NCI-H1092 treated with DMSO at 0.1 percent for 48 hours (cell line): ENCODE data around the gene CYFIP2.

Experiments
- DNase-seq: peaks from one replicate; lab custom pipeline; 2025; lab: John Stamatoyannopoulos, UW

The CYFIP2 gene

DNA sequence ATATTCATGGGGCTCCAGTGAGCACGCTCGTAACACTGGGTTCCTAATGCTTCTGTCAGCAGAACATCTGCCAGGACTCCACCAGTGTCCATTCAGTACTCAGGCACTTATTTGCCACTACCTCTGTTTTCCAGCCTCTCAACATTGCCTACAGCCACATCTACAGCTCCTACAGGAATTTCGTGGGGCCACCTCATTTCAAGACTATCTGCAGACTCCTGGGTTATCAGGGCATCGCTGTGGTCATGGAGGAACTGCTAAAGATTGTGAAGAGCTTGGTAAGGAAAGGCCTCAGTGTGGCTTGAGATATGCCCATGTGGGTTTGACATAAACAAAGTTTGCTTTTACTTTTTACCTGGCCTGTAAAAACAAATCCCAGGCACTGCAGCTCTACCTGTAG, 92.9 kb downstream of the CYFIP2 start:
- DNase-seq, result no peak

DNA sequence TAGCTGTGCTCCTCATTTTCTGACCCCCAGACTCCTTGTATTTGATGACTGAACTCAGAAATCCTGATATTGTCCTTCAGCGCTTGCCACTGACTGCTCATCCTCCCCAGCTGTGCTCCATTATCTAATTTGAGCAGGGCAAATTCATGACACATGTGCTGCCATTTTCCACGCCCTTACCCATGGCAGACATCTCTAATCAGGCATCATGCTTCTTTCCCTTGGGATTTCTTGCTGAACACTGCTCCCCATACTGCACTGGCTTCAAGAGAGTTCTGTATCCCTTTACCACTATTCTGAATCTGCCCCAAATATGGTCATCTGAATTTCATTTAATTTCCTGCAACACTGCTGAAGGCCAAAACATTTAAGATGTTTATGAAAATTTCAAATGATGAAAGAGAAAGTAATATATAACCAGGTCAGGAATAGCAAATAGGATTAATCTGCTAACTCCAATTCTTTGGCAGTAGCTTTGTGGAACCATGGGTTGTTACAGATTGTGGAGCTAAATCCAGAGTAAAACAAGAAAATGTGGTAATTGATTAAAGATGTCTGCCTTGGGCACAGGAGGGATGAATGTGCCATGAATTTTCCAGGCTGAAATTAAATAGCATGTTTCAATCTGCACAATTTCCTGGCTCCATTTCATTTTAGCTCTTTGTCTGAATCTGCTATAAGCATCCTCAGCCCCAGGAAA, 93.6 kb downstream of the CYFIP2 start:
- no peak for DNase-seq

DNA sequence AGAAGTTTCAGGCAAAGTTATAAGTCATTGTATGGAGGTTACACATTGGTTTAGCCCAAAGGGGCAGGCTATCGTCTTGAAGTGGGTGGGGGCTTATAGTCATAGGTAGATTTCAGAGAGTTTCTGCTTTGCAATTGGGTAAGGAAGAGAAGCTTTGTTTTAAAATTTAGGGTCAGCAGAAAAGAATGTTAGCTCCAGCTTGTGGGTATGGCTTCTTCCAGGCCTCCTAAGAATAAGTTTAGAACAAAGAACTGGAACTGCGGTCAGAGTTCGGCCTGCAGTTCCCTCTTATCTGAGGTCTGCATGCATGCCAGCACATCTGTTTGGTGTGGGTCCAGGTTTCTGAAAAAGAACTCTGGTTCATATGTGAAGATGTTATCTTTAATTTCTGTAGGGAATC, 96.1 kb downstream of the CYFIP2 start:
- no peak for DNase-seq

DNA sequence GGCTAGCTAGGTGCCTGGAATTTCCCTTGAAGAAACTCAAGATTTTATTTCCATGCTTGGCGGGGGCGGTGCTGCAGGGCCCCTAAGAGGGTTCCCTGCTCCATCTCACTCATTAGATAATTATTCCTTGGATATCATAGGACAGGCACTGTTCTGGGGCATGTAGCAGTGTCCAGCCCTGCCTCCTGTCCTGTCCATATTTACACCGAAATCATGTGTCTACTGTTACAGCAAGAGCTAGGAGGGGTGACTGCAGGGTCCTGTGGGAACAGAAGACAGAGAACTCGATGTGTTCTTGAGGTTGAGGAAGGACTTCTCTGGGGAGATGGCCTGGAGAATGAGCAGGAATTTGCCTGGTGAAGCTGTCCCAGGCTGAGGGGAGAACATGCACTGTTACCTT, 96.6 kb downstream of the CYFIP2 start:
- DNase-seq, result no peak

DNA sequence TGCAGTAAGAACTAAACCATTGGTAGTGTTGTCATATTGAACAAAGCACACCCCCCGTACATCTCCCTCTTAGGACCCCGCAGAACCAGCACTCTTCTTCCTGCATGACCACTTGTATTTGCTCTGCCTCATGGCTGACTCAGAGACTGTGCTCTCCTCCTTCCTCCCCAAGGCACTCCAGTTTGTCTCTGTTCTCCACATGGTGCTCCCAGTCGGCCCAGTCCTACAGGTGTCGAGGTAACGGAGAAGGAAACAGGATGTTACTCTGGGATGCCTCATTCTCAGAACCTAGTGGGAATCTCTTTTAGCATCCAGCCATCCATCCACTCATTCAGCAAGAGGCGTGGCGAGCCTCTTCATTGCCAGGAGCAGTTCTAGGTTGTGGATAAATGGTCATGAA, 97.1 kb downstream of the CYFIP2 start:
- DNase-seq, result no peak

DNA sequence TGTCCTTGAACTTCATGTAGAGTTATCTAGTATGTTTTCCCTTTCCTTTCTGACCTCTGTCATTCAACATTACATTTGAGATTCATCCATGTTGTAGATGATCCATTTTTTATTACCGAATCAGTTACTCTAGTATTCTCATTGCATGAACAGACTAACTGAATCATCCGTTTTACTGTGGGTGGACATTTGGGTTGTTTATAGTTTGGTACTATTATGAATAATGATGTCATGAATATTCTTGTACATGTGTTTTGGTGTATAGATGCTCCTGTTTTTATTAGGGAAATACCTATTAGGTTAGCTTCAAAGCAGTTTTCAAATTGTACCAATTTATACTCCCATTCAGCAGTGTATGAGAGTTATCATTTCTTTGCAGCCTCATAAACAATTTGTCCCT, 99.8 kb downstream of the CYFIP2 start:
- DNase-seq, result no peak

DNA sequence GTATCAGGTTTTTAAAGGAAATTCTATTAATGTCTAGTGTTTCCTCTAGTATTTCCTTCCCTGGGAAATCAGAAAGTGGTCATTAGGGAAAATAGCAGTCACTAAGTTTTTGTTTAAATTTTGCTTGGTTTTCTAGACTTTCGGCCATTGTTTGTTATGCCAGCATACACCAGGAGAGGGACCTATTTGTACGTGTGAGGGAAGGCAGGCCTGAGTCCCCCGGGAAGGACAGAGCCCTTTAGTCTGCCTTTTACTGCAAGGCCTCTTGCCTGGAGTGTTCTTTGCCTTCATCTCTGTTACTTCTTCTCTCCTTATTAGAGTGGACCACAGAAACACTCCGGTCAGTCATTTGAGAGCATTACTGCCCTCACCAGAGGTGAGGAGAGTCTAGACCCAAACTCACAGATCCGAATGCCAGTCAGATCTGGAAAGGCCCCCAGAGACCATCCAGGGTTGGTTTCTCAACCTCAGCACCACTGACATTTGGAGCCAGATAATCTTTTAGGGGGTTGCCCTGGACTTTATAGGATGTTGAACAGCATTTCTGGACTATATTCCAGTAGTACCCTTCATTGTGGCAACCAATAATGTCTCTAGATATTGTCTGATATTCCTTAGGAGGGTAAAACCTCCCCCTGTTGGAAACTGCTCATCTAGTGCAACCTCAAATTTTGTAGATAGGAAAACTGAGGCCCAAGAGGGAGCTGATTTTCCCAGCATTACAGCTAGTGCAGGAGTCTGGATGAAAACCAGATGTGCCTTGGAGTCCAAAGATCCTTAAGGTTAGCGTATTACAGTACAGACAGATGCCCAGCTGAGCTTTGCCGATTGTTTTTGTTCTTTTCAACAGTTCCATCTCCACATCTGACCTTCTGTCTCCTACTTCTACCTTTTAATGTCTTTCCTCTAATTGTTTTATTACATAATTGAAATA, 101.1 kb downstream of the CYFIP2 start:
- no peak for DNase-seq

DNA sequence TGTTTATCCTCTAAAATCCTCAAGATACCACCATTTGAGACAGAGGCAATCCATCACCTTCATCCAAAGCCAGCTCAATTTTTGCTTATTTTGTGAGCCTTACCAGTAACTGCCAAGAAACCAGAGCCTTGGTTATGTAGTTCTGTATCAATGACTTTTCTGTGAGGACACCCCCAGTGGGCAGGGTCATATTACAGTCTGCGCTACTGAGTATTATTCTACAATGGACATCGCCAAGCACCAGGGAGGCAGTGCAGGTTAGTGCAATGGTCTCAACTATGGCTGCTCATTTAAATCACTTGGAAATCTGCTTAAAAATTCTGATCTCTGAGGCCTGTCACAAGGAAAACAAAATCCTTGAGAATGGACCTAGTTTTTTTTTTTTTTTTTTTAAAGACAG, 103.6 kb downstream of the CYFIP2 start:
- DNase-seq, result no peak

DNA sequence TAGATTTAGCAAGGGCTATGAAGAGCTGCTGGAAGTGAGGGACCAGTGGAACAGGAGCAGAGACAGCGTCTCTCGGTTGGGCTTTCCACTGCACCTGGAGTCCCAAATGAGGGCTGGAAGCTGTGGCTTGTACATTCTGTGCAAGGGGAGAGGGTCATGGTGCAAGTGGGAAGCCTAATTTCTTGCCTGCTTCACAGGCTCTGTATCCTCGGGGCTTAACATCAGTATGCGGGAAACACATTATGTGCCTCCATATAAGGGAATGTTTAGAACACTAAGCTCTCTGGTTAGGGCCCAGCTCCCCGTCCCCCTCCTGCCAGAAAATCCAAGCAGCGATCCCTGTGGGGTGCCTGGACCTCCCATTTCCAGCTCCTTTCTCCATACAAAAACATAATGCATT, 105.0 kb downstream of the CYFIP2 start:
- no peak for DNase-seq

DNA sequence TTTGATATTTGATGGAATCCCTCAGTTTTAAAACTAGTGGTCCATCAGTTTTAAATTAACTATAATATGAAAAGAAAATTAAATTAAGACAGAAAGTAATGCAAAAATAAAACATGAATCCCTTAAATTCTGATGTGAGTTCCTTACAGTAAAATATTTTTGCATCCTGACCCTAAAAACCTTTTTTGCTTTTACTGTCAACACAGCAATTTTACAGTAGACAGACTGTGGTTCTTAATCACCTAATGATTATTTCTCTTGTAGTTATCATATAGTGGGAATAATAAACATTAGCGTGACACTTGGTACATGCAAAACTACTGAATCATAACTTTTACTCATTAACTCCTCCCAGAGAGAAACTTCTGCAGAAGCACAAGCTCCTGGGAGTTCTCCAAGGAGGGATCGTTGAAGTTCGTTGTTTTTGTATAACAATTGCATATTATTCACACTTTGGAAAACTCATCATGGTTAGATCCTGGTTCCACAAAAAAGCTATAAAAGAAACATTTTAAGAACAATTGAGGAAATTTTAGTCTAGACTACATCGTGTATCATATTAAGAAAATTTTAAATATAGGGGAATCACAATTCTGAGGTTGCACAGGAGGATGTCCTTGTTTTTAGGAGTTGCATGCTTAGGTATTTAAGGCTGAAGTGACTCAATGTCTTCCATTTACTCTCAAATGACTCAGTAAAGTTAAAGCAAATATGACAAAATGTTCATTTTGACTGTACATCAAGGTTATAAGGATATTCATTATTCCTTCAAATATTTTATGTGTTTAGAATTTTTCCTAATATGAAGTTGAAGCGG, 105.9 kb downstream of the CYFIP2 start:
- no peak for DNase-seq

DNA sequence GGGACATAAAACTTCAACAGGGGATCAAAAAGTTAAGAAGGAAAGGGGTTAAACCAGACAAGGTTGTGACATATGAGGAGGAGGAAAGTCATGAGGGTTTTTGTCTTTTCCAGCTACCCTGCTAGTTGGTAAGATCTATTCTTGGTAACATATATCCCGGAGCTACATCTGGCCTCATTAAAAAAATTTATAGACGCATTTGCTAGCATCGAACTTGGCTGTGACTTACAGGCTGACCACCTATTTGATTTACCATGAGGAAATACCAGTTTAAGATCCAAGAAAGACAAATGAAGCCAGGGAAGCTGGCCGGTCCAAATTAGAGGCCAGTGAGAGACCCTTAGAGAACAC, 106.5 kb downstream of the CYFIP2 start:
- no peak for DNase-seq

DNA sequence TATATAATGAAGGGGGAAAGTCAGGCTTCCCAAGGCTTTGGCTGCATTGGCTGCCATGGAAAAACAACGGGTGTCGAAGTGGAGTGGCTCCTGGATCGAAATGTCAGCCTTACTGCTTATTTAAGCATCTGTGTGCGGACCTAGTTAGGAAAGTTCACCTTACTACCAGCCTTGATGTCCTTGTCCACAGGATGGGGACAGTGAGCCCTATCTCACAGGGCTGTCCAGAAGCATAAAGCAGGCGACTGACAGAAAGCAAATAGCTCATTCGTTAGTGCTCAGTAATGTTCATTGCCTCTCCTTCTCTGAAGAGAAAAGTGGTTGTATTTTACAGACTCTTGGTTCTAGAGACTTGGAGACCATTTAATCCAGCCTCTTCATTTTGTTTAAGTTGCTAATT, 112.6 kb downstream of the CYFIP2 start:
- DNase-seq, result no peak

DNA sequence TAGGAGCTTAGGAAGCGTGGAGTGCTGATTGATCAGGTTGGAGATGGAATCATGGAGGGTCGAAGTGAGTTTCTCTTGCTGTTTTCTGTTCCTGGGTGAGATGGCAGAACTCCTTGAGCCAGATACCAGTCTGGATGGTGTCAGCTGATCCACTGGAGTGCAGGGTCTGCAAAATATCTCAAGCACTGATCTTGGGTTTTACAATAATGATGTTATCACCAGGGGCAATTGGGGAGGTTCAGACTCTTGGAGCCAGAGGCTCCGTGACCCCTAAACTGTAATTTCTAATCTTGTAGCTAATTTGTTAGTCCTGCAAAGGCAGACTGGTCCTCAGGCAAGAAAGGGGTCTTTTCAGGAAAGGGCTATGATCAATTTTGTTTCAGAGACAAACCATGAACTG, 114.1 kb downstream of the CYFIP2 start:
- no peak for DNase-seq

DNA sequence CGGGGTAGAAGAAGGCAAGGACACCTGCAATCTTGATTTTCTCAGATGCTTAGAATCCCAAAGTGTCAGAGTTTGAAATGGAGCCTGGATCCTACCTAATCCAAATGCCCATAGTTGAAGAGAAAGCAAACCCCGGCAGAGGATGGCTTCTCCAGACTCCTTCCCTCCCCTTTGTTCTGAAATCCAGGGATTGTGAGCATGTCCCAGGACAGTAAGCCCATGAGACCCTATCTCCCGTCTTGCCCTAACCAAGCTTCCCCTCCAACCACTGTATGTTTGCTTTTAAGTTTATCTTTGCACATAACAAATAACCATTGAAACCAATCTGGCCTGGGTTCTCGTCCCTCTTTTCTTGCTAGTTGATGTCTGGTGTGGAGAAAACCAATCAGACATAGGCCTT, 115.8 kb downstream of the CYFIP2 start:
- no peak for DNase-seq

DNA sequence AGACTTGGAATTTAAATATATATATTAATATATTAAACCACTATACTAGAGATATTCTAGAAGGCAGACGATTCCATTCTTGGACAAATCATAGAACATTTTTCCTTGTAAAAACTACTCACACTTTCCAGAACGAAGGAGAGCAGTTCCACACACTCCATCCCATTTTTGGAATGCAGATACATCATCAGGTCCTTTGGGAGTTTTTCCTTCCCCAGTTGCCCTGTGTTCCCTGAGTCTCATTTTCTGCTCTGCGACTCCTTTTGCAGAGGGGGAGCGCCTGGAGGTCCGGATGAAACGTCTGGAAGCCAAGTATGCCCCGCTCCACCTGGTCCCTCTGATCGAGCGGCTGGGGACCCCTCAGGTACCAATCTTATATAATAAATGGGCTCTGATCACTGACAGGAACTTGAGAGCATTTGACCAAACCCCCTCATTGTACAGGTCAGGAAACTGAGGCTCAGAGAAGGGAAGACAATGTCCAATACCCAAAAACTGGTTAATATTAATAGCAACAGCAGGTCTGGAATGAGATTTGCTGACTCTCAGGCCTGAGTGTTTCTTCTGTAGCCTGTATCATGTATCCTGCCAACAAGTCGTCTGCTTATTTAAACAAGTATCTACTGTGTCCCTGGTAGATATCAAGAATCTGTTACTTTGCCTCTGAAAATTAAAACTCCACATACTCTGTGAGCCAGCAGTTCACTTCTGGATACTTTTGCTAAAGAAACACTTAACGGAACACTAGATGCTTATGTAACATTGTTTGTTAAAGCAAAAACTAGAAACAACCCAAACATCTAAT, 117.3 kb downstream of the CYFIP2 start:
- no peak for DNase-seq

DNA sequence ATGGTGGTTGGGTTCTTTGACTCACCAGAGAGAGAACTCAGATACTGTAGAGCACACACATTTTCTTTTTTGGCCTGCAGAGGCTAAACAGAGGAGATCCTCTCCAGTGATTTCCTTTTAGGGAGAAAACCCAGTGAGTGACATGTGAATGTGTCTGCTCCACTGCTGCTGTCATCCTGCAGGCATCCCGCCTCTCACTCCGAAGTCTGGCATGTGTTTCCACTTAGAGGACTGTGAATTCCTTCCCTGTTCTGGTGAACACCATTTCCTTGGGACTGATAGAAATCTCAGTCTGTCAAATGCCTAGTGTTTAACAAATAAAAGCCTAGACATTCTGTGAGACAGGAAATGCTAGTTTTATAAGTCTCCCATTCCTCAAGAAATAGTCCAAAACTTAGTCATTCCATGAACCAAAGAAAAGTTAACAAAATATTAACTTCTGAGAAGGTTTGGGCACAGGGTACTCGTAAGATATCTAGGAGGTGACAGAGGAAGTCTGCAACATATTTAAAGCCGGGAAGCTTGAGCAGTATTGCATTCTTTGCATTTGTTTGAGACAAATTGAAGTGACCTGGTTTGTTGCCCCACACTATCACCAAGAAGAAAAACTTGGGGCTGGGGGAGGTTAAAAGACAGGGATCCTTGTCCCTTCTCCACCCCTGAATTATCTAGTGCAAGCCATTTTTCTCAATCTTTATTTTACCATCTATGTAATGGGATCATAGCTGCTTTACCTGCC, 119.2 kb downstream of the CYFIP2 start:
- no peak for DNase-seq

DNA sequence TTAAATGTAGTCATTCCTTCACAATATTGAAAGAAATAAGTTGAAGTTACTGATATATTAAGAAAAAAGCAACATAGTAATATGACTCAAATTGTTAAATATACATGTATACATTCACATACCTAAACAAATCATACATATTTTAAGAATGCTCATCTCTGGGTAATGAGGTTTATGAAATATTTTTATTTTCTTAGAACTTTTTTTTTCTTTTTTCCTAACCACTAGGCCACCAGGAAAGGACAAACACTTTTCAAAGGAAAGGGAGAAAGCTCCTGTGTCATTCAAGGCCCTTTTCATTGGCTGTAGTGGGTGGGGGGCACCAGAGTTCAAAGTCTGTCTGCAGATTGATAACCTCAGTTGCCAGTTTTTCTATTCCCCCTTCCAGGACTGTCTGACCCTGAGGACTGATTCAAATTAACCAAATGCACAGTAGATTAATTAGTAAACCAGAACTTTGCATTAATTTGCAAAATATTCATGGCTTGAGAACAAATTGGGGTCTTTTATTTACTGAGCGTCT, 121.2 kb downstream of the CYFIP2 start:
- no peak for DNase-seq

DNA sequence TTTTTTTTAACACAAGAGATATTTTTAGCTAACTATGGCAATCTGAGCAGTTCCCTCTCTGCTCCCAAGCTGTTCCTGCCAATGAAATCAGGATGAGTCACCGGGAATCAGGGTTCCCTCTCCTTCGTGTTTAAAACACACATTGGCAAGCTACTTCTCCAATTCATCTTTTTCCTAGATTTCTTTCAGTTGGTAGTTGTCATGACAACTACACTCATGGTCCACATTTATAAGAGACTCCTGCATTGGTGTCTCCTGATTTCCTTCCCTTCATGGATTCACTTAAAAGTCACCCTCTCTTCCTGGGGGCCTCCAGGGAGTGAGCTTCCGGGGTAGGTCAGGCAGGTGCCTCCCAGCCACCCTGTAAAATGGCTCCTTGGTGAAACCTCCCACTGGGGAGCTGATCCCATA, 121.8 kb downstream of the CYFIP2 start:
- DNase-seq, result no peak

DNA sequence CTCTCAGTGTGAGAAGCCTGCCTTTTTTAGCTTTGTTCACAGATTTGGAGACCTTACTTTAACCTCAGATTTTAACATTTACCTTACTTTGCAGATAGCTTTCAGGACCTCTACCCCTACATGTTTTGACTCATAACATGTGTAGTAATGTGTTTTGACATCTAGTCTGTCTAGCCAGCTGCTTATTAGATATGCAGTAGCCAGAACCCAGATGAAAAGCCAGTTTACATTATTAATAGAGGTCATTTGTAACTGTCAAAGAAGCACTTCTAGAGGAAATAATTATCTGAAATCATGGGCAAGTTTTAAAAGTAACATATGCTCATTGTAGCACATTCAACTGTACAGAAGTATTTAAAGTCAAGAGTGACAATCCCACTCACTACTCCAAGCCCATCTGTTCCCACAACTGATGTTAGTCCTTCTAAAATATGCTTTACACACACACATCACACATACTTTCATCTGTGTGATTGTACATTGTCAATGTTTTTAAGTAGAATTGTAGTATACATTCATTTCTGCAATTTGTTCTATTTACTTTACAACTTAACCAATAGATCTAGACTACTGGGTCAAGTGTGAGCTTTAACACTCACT, 122.3 kb downstream of the CYFIP2 start:
- no peak for DNase-seq

DNA sequence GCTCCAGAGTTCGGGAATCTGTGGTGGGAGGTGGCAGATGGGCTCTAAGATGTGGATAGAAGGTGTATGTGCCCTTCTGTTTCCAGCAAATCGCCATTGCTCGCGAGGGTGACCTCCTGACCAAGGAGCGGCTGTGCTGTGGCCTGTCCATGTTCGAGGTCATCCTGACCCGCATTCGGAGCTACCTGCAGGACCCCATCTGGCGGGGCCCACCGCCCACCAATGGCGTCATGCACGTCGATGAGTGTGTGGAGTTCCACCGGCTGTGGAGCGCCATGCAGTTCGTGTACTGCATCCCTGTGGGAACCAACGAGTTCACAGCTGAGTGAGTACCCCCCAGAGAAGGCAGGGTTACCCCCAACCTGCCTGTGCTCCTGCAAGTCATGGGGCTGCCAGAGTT, 123.2 kb downstream of the CYFIP2 start:
- DNase-seq, result no peak

DNA sequence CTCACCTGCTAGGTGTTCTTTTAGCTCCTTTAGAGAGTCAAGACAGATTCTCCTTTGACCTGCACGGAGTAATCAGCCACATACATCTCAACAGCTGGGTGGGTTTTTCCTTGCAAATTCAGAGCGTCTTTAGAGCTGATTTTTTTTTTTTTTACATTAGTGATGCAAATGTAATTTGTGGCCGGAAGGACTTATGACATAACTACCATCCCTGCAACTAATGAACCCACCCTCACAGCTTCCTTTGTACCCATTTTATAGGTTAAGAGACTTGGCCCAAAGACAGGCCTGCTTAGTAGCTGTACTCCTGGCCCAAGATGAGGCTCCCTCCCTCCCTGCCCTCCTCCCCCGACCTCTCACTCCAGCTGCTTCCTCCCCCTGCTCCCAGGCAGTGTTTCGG, 124.2 kb downstream of the CYFIP2 start:
- DNase-seq, result no peak
